ENCODE results near the gene COG5.

Gene COG5

GRCh38 chr7:107428642-107429041 is 135.1 kb downstream of the COG5 start:
- no peak for DNase-seq (ENCODE audit: low read depth)
- in situ Hi-C loops (cut with HindIII; ENCODE audit: low sequenced_read_pairs), result no loop called here
- no peak for TF ChIP-seq CTCF (IDR thresholded peaks at IDR 0.05; ENCODE audit: low read depth, low read length, missing control alignments)
- no peak overlapping the region for H3K4me3 ChIP-seq (ENCODE audit: low read depth, low read length)

GRCh38 chr7:107427462-107427861 is 136.3 kb downstream of the COG5 start:
- no peak for TF ChIP-seq CTCF (IDR thresholded peaks at IDR 0.05; ENCODE audit: low read depth, low read length, missing control alignments)
- DNase-seq (ENCODE audit: low read depth), result no peak

GRCh38 chr7:107414198-107414597 is 149.5 kb downstream of the COG5 start:
- in situ Hi-C loops (cut with HindIII; ENCODE audit: low sequenced_read_pairs), result no loop called here
- DNase-seq (ENCODE audit: low read depth), result no peak
- no peak overlapping the region for H3K4me3 ChIP-seq (ENCODE audit: low read depth, low read length)
- no peak for TF ChIP-seq CTCF (IDR thresholded peaks at IDR 0.05; ENCODE audit: low read depth, low read length, missing control alignments)

More at GRCh38 chr7:107427462-107427861, 136.3 kb downstream of the COG5 start:
- in situ Hi-C loops (cut with HindIII; ENCODE audit: low sequenced_read_pairs), result no loop called here
- no peak overlapping the region for H3K4me3 ChIP-seq (ENCODE audit: low read depth, low read length)

- no peak overlapping the region for H3K4me3 ChIP-seq (ENCODE audit: low read depth, low read length)
- TF ChIP-seq CTCF (IDR thresholded peaks at IDR 0.05; ENCODE audit: low read depth, low read length, missing control alignments), result no peak
- no peak for DNase-seq (ENCODE audit: low read depth)
- in situ Hi-C loops (cut with HindIII; ENCODE audit: low sequenced_read_pairs), result loop anchor here (10.0 kb wide), 1 partner anchor 66 kb away; the partner anchor contains the start of gene GPR22
These were observed 155.4 kb downstream of the COG5 start for GRCh38 chr7:107408349-107408748.

- in situ Hi-C loops (cut with HindIII; ENCODE audit: low sequenced_read_pairs), result loop anchor here (10.0 kb wide), 1 partner anchor 69 kb away; the partner anchor contains the start of gene GPR22
- H3K4me3 ChIP-seq (ENCODE audit: low read depth, low read length), result no peak overlapping the region
- TF ChIP-seq CTCF (IDR thresholded peaks at IDR 0.05; ENCODE audit: low read depth, low read length, missing control alignments), result no peak
- no peak for DNase-seq (ENCODE audit: low read depth)
These were observed 158.2 kb downstream of the COG5 start for GRCh38 chr7:107405559-107405958.

- DNase-seq (ENCODE audit: low read depth), result no peak
- TF ChIP-seq CTCF (IDR thresholded peaks at IDR 0.05; ENCODE audit: low read depth, low read length, missing control alignments), result no peak
- no peak overlapping the region for H3K4me3 ChIP-seq (ENCODE audit: low read depth, low read length)
- in situ Hi-C loops (cut with HindIII; ENCODE audit: low sequenced_read_pairs), result loop anchor here (10.0 kb wide), 1 partner anchor 70 kb away; the partner anchor contains the start of gene GPR22
These were observed 158.8 kb downstream of the COG5 start for GRCh38 chr7:107404740-107405537.
